T follicular helper cell (primary cell): ENCODE results near the gene GALNT17.
"Not testable (repeated sequence)": the region's sequence is repeated elsewhere in the genome, so short reads cannot be mapped to it uniquely, and the experiment has no call there.

ENCODE experiments used
- DNase-seq: peaks from one replicate; pipeline ENCODE4 v3.0.0-alpha.2; 2020; ENCODE audit warnings: low read depth

GALNT17 gene

GRCh38 chr7:71695186-71695585 lies 563.2 kb downstream of the GALNT17 start:
- DNase-seq: no peak

GRCh38 chr7:71696511-71696910 lies 564.6 kb downstream of the GALNT17 start:
- no peak for DNase-seq

DNA sequence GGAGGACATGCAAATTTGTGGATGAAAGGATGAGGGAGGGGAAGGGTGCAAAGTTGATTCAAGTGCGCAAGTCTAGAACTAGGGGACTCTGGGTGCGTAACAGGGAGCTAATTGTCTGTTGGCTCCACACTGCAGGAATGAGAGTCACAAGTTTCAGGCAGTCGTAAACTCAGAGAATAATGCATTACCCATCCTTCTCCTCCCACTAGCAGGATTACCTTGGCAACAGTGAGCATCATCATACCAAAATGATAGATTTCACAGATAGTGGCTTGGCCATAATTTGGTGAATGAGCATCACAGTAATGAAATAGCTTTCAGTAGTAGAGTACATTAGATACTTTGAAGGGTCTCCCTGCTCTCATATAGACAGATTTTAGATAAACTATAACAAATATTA lies 565.5 kb downstream of the GALNT17 start:
- no peak for DNase-seq

DNA sequence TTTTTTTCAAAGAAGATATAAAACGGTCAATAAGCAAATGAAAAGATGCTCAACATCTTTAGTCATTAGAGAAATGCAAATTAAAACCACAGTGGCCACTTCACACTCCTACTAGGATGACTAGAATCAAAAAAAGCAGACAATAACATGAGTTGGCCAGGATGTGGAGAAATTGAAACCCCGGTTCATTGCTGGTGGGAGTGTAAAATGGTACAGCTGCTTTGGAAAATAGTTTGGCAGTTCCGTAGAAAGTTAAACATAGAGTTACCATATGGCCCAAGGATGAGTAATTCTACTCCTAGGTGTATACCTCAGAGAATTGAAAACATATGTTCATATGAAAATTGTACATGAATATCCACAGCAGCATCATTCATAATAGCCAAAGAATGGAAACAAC lies 573.3 kb downstream of the GALNT17 start:
- DNase-seq: no peak

DNA sequence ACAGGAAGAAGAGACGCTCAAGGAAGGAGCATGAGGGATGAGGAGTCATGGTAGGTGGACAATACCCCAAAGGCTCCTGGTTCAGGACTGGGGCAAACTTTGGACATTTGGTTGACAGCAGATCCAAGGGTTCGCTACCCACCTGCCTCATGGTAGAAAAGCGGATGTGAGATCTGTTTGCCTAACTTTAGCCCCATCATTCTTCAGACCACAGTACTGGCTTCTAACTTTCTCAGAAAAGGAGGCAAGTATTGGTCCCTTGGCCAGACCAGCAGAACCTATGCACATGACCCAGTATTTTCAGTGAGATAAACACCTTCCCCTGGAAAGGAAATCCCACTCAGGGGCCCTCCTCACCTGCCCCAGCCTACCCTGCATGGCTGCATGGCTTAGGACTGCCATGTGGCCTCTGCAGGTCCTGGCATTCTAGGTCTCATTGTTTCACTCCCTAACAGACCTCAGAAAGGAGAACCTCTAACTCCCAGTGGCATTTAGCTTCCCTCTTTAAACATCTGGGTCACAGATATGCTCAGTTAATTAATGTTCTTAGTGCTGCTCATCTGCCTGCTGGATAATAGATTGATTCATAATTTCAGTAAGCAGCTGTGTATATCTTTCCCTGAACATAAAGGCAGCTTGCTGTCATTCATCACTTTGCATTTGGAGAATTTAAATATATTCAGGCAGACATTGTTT lies 574.1 kb downstream of the GALNT17 start:
- no peak for DNase-seq

DNA sequence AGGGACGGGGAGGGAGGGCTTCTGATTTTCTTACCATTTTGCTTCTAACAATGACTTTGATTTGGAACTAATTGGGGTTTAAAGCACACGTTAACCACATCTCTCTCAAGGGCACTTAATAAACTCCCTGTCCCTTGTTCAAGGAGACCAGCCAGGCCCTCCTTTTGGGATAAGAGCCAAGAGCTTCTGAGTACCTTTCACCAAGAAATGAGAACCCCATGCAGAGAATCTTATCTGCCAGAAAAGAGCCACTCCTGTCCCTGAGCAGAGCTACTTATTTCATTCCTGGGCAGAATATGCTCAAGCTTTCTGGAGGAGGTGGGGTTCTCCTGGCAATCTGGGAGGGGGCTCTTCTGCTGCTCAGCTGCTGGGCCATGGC lies 574.6 kb downstream of the GALNT17 start:
- no peak for DNase-seq

DNA sequence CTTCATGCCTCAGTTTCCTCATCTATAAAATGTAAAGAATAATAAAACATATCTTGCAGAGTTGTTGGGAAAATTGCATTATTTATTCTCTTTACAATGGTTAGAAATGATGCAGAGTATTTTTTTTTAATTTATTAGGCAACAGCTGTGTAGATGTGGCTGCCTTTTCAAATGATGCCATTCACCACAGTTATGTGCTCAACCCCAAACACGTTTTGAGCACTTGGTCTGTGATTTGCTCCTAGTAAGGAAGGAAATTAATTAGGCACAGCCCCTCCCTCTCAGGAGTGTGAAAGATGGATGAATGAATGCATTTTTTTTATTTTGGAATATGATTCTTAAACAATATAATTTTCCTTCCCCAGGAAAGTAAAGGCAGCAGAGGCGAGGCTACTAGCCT lies 575.1 kb downstream of the GALNT17 start:
- DNase-seq: no peak

GRCh38 chr7:71708710-71709109 lies 576.8 kb downstream of the GALNT17 start:
- DNase-seq: no peak

- no peak for DNase-seq
Observed at GRCh38 chr7:71710442-71710841, 578.5 kb downstream of the GALNT17 start.

DNA sequence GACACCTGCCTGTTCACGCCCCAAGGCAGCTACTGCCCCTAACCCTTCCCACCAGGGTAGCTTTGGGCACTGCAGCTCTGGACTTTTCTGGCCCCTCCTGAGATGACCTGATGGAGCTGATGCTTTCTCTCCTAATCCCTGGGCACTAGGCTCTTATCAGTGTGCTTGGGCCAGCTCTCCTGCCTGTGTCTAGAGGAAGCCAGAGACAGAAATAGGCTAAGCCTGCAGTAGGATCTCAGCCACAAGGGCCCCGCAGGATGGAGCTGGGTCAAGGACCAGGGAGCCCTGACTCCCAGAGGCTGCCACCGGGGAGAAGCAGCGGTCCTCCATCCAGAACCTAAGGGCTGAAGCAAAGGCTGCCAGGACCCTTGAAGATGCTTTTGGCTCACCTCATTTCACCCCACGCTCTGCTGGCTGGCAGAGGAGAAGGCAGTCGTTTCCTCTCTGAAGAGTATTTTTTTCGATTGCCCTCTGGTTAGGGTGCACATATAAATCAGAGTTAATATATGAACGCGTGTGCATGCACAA lies 580.8 kb downstream of the GALNT17 start:
- no peak for DNase-seq

DNA sequence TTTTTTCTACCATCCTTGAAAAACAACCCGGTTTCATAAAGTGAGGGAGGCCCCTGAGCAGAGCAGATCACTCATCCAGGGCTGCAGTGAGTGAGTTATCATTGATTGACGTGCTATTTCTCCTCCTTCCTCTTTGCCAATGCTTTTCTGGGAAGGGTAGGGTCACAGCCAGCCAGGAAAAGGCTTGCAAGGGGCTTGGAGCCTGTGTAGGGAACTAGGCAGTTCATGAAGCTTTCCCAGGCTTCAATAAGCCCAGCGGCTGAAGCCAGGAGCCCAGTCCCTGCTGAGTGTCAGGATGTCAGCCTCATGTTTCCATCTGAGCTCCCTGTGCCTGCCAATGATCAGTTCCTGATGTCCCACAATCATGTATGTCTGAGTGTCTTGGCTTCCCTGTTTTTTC lies 584.7 kb downstream of the GALNT17 start:
- no peak for DNase-seq

DNA sequence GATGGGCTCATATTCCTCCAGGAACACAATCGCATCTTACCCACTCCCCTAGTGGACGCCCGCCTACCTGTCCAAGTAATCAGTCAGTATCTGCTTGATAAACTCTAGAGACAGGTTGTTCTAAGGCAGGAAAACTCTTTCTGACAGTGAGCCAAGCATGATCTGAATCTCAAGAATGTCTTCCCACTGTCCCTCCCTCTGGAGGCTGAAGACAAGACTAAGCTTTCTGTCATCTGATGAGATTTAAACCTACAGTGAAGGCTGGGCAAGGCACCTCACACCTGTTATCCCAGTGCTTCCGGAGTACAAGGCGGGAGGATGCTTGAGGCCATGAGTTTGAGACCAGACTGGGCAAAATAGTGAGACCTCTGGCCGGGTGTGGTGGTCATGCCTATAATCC lies 586.6 kb downstream of the GALNT17 start:
- no peak for DNase-seq

DNA sequence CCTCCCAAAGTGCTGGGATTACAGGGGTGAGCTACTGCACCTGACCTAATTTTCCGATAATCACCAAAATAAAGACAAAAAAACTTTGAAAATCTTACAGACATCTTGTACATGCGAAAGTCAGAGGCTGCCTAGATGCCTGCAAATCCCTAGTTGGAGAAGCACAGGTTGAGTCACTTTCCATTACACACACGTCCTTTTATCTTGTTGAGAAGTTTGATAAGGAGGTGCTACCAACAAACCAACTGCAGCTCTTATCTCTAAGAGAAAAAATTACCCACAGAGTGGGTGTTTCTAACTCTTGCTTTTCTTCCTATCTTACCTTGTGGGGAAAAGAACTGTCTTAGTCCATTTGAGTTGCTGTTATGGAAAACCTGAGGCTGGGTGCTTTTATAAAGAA lies 589.8 kb downstream of the GALNT17 start:
- no peak for DNase-seq

- DNase-seq: no peak
Observed at GRCh38 chr7:71723859-71724258, 591.9 kb downstream of the GALNT17 start.

DNA sequence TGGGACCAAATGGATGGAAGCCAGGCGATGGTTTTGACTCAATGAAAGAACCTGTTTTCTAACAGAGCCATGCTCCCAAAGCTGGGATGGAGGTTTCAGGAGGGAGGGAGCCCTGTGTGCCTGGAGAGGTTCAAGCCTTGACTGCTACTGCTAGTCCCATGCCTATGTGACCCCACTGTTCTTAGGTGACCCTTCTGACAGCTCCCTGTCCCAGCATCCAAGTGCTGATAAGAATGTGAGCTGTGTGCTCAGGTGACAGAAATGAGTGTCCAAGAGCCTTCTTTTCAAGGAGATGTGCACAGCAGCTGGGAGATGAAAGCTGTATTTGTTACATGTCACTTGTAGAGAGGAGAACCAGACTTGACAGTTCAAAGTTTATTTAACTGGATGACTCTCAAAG lies 595.4 kb downstream of the GALNT17 start:
- no peak for DNase-seq

DNA sequence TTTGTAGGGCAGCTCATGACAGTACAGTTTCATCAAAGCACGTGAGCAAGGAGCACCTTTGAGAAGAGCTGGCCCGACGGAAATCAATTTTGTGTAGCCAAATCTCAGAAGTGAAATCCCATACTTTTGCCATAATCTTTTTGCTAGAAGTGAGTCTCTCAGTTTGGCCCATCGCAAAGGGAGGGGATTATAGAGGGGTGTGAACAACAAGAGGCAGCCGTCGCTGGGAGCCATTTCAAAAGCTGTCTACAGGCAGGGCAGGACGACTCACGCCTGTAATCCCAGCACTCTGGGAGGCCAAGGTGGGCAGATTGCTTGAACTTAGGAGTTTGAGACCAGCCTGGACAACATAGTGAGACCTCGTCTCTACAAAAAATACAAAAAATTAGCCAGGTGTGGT lies 599.8 kb downstream of the GALNT17 start:
- DNase-seq: no peak

GRCh38 chr7:71733107-71733870 lies 601.3 kb downstream of the GALNT17 start:
- no peak for DNase-seq

DNA sequence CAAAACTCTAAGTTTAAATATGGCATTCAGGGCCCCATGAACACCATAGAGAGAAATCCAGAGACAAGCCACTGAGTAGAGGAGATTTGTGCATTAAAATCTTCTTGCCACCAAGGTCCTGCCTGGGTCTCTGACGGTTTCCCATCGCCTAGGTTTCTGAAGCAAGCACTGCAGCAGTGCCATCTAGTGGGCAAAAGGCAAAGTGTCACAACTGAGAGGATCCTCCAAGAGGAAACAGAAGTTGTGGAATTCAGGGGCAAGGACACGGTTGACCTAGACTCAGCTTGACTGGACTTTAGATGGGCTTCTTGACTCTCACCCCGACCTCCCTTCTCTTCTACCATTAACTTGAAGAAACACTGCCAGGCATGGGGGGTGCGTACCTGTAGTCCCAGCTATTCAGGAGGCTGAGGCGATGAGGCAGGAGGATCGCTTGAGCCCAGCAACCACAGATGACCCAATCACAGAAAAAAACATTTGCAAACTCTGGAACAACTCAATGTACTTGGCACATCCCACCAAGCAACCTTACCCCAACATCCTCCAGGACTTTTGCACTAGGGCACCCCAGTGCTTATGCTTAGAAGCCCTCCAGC lies 604.1 kb downstream of the GALNT17 start:
- DNase-seq: no peak

- DNase-seq: not testable (repeated sequence)
Observed at GRCh38 chr7:71737931-71738540, 606.1 kb downstream of the GALNT17 start.

DNA sequence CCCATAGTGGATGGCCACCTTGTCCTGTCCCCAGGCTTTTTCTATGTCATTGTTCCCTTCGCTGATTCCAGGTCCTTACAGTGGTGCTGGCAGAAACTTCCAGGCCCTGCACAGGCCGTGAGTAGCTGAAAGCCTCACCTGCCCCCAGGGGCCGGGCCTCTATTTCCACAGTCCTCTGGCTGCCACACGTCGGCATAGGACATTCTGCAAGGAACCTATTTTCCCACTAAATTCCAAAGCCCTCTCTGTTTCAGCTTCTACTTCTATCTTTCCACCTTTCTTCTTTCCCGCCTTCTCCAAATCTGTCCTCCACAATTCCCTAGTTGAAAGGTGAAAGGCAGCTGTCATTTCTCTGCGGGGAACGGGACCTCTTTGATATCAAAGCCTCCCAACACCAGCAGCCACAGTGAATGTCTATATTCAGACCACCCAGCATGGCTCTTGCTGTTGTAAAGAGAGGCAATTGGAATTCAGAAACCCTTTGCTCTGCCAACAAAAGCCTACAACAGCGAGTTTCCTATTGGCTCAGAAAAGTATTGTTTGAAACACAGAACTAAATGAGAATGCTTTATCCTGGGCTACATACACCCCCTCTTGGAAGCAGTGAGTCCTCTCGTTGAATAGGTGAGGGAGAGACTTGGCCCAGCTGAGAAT lies 607.7 kb downstream of the GALNT17 start:
- no peak for DNase-seq

GRCh38 chr7:71740174-71740560 lies 608.2 kb downstream of the GALNT17 start:
- DNase-seq: no peak

DNA sequence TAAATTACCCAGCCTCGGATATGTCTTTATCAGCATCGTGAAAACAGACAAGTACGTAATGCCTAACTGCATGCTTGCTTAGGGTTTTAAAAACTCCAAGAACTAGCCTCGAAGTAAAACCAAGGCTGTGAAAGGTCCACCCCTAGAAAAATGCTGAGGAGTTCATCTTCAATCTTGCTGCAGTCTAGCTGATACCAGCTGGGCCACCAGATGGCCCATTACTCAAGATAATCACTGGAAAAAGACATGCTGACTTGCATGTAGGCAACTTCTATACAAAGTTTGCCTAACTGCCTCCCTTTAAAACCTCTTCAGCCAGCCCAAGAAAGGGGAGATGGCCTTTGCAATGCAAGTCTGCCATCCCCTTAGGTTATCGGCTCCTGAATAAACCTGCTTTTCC lies 614.1 kb downstream of the GALNT17 start:
- DNase-seq: no peak
